ENCODE results near the gene STPG3. TPM values are rescaled to one million over a fixed set of nuclear protein-coding genes. Genes with fewer than 3 reads are reported as not detected.
"Not testable (repeated sequence)": the region's sequence is repeated elsewhere in the genome, so short reads cannot be mapped to it uniquely, and the experiment has no call there.

The STPG3 gene
- polyA plus RNA-seq, 2 of the 4 experiments (the other 2 are of a cell fraction), result not detected

DNA sequence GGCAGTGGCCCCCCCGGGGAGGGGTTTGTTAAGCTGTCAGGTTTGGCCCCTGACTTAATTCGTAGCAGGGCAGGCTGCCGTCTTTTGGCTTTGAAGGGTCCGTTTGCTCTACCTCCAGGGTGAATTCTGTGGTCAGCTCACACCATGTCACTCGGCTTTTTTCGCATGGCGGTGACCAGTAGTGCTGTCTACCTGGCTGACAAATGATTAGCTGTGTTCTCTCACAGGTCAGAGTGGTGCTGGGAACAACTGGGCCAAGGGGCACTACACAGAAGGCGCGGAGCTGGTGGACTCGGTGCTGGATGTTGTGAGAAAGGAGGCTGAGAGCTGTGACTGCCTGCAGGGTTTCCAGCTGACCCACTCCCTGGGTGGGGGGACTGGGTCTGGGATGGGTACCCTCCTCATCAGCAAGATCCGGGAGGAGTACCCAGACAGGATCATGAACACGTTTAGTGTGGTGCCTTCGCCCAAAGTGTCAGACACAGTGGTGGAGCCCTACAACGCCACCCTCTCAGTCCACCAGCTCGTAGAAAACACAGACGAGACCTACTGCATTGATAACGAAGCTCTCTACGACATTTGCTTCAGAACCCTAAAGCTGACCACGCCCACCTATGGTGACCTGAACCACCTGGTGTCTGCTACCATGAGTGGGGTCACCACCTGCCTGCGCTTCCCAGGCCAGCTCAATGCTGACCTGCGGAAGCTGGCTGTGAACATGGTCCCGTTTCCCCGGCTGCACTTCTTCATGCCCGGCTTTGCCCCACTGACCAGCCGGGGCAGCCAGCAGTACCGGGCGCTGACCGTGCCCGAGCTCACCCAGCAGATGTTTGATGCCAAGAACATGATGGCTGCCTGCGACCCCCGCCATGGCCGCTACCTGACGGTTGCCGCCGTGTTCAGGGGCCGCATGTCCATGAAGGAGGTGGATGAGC is 8.6 kb upstream of the STPG3 start:
- TF ChIP-seq TP53 (CRISPR knock-in tag; IDR thresholded peaks at IDR 0.05), result no peak
- no peak for TF ChIP-seq HOXB13 (CRISPR knock-in tag; IDR thresholded peaks at IDR 0.05; ENCODE audit: low read depth)
- TF ChIP-seq HOXB5 (CRISPR knock-in tag; IDR thresholded peaks at IDR 0.05), result no peak
- TF ChIP-seq POLR2AphosphoS2 (conservative IDR thresholded peaks at IDR 0.05; ENCODE audit: low read length), result no peak
- no peak for TF ChIP-seq RARB (CRISPR knock-in tag; IDR thresholded peaks at IDR 0.05)
- no peak; the same call in 1 of the 2 replicates for TF ChIP-seq NFE2L2 (conservative IDR thresholded peaks at IDR 0.05; ENCODE audit: low read length)
- TF ChIP-seq ZC3H11A (IDR thresholded peaks at IDR 0.05), result no peak
- TF ChIP-seq, protein P1, sequence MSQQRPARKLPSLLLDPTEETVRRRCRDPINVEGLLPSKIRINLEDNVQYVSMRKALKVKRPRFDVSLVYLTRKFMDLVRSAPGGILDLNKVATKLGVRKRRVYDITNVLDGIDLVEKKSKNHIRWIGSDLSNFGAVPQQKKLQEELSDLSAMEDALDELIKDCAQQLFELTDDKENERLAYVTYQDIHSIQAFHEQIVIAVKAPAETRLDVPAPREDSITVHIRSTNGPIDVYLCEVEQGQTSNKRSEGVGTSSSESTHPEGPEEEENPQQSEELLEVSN (IDR thresholded peaks at IDR 0.05; ENCODE audit: borderline replicate concordance, low read depth), result no peak
- TF ChIP-seq, protein P2, sequence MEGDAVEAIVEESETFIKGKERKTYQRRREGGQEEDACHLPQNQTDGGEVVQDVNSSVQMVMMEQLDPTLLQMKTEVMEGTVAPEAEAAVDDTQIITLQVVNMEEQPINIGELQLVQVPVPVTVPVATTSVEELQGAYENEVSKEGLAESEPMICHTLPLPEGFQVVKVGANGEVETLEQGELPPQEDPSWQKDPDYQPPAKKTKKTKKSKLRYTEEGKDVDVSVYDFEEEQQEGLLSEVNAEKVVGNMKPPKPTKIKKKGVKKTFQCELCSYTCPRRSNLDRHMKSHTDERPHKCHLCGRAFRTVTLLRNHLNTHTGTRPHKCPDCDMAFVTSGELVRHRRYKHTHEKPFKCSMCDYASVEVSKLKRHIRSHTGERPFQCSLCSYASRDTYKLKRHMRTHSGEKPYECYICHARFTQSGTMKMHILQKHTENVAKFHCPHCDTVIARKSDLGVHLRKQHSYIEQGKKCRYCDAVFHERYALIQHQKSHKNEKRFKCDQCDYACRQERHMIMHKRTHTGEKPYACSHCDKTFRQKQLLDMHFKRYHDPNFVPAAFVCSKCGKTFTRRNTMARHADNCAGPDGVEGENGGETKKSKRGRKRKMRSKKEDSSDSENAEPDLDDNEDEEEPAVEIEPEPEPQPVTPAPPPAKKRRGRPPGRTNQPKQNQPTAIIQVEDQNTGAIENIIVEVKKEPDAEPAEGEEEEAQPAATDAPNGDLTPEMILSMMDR (IDR thresholded peaks at IDR 0.05), result no peak
- no peak for TF ChIP-seq RNF2 (IDR thresholded peaks at IDR 0.05; ENCODE audit: borderline replicate concordance, low read depth)
- TF ChIP-seq CHD2 (IDR thresholded peaks at IDR 0.05; ENCODE audit: low read length, partially characterized antibody), result no peak
- TF ChIP-seq CHD4 (IDR thresholded peaks at IDR 0.05; ENCODE audit: borderline replicate concordance), result no peak
- Histone ChIP-seq H3K4me3 (peak overlapping the region; percentile 91), H3K4me1 (peaks cover 39% of the 10 kb centered on the region), H3K4me2 (peak overlapping the region; percentile 98), H3K9me3 (no peaks in the 10 kb centered on the region), H3K27ac (peak overlapping the region; percentile 98 to 99)
- ATAC-seq (no peak), DNase-seq (ENCODE audit: low read depth in 1 of 2, low spot score in 1 of 2) (no peak), FAIRE-seq (no peak)
- ChIA-PET POLR2A (interaction anchor here (0.6 to 3.3 kb wide), 6 partner anchors 12 to 408 kb away, joined by 3 to 97 read pairs (median 4); partner anchors contain the start of genes MAN1B1 and NELFB), CTCF (interaction anchor here (0.6 to 13.1 kb wide), 6 partner anchors 18 to 208 kb away, joined by 3 to 236 read pairs (median 3); partner anchors contain the start of genes CYSRT1, NELFB and TOR4A)
- WGBS (ENCODE audit: missing lambda C conversion rate), result 61% methylated on average over 25 of the region's 36 CpGs

DNA sequence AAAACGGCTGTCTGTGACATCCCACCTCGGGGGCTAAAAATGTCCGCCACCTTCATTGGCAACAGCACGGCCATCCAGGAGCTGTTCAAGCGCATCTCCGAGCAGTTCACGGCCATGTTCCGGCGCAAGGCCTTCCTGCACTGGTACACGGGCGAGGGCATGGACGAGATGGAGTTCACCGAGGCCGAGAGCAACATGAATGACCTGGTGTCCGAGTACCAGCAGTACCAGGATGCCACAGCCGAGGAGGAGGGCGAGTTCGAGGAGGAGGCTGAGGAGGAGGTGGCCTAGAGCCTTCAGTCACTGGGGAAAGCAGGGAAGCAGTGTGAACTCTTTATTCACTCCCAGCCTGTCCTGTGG is 7.8 kb upstream of the STPG3 start:
- Histone ChIP-seq H3K4me1 (peaks cover 32% of the 10 kb centered on the region), H3K4me3 (0 out of 3 replicates have a peak overlapping the region, but pooled peaks have one; percentile 8), H3K4me2 (peak overlapping the region; percentile 98)
- WGBS (ENCODE audit: missing lambda C conversion rate), result 86% methylated on average over 13 of the region's 18 CpGs
- not testable (repeated sequence) for H3K27ac ChIP-seq; DNase-seq (ENCODE audit: low read depth in 1 of 2, low spot score in 1 of 2); H3K9me3 ChIP-seq; FAIRE-seq; ATAC-seq
- POLR2A ChIA-PET, result interaction anchor here (0.6 to 3.3 kb wide), 3 partner anchors 12 to 130 kb away, joined by 4 to 97 read pairs (median 7); partner anchors contain the start of gene NELFB
- CTCF ChIA-PET, result interaction anchor here (0.6 to 13.1 kb wide), 4 partner anchors 18 to 209 kb away, joined by 3 to 236 read pairs (median 3); partner anchors contain the start of genes CYSRT1, NELFB and TOR4A

DNA sequence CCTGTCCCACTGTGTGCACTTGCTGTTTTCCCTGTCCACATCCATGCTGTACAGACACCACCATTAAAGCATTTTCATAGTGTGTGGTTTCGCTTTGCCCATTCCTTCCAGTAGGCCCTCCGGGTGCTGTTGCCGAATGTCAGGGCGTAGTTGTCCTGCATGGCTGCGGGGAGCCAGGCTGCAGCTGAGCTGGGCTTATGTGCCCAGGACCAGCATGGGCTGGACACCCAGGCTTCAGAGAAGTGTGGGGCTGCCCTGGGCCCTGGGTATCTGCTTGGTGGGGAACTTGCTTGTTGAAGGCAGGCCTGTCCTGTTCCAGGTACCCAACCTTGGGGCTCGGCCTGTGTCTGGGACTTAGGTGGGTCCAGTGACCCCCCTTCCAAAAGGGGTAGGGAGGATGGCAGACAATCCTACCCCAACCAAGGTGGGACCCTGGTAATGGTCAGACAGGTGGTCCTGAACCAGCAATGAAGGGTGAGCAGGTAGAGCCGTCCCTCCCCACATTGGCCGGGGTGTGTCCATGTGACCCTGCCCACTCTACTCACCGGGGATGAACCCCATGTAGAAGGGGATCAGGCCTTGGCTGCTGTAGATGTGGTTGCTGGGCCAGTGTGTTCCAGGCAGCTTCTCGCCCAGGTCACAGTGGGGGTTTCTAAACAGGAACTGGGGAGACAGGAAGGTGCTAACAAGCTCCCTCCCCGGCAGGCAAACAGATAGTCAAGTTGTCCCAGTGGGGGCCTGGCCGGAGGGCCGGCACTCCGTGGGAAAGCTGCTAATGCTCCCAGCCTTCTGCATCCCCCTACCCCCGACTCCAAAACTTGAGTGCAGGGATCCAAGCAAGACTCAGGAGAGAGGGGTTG is 7.2 kb upstream of the STPG3 start:
- ATAC-seq (no peak), FAIRE-seq (no peak), DNase-seq (ENCODE audit: low read depth in 1 of 2, low spot score in 1 of 2) (no peak)
- H3K9me3 ChIP-seq, result no peaks in the 10 kb centered on the region
- 0 out of 3 replicates have a peak overlapping the region, but pooled peaks have one; percentile 8 for H3K4me3 ChIP-seq
- CTCF ChIA-PET, result interaction anchor here (1.3 to 13.1 kb wide), 3 partner anchors 7 to 176 kb away, joined by 3 to 236 read pairs (median 5); partner anchors contain the start of gene NELFB
- POLR2A ChIA-PET, result interaction anchor here (1.1 kb wide), 1 partner anchor 9 kb away, joined by 3 read pairs; no protein-coding TSS in a partner anchor
- WGBS (ENCODE audit: missing lambda C conversion rate), result 77% methylated on average over 14 of the region's 15 CpGs
- peak overlapping the region; percentile 98; the same call in 2 of the 3 replicates for H3K4me2 ChIP-seq
- H3K27ac ChIP-seq, result no peak overlapping the region
- H3K4me1 ChIP-seq, result peaks cover 26% of the 10 kb centered on the region
- TF ChIP-seq, protein P3, sequence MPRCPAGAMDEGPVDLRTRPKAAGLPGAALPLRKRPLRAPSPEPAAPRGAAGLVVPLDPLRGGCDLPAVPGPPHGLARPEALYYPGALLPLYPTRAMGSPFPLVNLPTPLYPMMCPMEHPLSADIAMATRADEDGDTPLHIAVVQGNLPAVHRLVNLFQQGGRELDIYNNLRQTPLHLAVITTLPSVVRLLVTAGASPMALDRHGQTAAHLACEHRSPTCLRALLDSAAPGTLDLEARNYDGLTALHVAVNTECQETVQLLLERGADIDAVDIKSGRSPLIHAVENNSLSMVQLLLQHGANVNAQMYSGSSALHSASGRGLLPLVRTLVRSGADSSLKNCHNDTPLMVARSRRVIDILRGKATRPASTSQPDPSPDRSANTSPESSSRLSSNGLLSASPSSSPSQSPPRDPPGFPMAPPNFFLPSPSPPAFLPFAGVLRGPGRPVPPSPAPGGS (IDR thresholded peaks at IDR 0.05), result no peak; the same call in 2 of the 3 replicates
- TF ChIP-seq TP53 (CRISPR knock-in tag; IDR thresholded peaks at IDR 0.05) (peak; percentile 70), RAD21 (conservative IDR thresholded peaks at IDR 0.05 in 1 of 2, IDR thresholded peaks at IDR 0.05 in 1 of 2) (no peak), CBX2 (IDR thresholded peaks at IDR 0.05; ENCODE audit: borderline replicate concordance, low read depth) (no peak), EP300 (IDR thresholded peaks at IDR 0.05) (no peak), NPAS2 (CRISPR knock-in tag; IDR thresholded peaks at IDR 0.05; ENCODE audit: borderline replicate concordance) (no peak), FOSL2 (IDR thresholded peaks at IDR 0.05) (no peak), FOSL2 (CRISPR knock-in tag; IDR thresholded peaks at IDR 0.05) (no peak), ZSCAN20 (CRISPR knock-in tag; IDR thresholded peaks at IDR 0.05) (no peak), JUN (IDR thresholded peaks at IDR 0.05) (peak in 1 of 2 experiments; percentile 89; a peak in 4 of 5 replicates)
